Right lung (tissue), 10 donors: Measurements from ENCODE around the gene GALK2. TPM values are rescaled to one million over a fixed set of nuclear protein-coding genes. Genes with fewer than 3 reads are reported as not detected.

Source experiments
- DNase-seq, 2 donors: peaks; one replicate each; pipeline ENCODE4 v3.0.0-alpha.2; 2013
- long read RNA-seq, 8 donors: transcript quantifications; one replicate each; lab custom pipeline, GENCODE V29; 2026
- polyA plus RNA-seq, 5 donors: library from polyadenylated mRNA; unstranded; fragments of 120-200 nt; gene quantifications; one replicate each; pipeline versions ENCODE4 v1.2.1 to v1.2.3, GENCODE V29; 2013; ENCODE audit warnings: inconsistent platforms in 1 of 5, low replicate concordance in 1 of 5; ENCODE audit not compliant: insufficient read length in 5 of 5, insufficient read depth in 1 of 5

Gene GALK2
- 10 to 100 TPM; 22.2 to 26.4 (median 25.4) TPM for polyA plus RNA-seq
- long read RNA-seq, donor 1, full-length matches to known transcripts = 1 of 7 reads
- long read RNA-seq, donor 1, partial matches to known transcripts = 6 of 7 reads
- long read RNA-seq, donor 1, other reads (novel, unspliced or antisense) = 0 of 7 reads
- long read RNA-seq, donor 2, full-length matches to known transcripts = 4 of 4 reads
- long read RNA-seq, donor 2, partial matches to known transcripts = 0 of 4 reads
- long read RNA-seq, donor 2, other reads (novel, unspliced or antisense) = 0 of 4 reads
- long read RNA-seq, donor 3 = 0 reads
- long read RNA-seq, donor 4, full-length matches to known transcripts = 2 of 2 reads
- long read RNA-seq, donor 4, partial matches to known transcripts = 0 of 2 reads
- long read RNA-seq, donor 4, other reads (novel, unspliced or antisense) = 0 of 2 reads
- long read RNA-seq, donor 5, full-length matches to known transcripts = 3 of 3 reads
- long read RNA-seq, donor 5, partial matches to known transcripts = 0 of 3 reads
- long read RNA-seq, donor 5, other reads (novel, unspliced or antisense) = 0 of 3 reads
- long read RNA-seq, donor 6, partial matches to known transcripts = 0 of 2 reads
- long read RNA-seq, donor 6, other reads (novel, unspliced or antisense) = 0 of 2 reads
- long read RNA-seq, donor 7, full-length matches to known transcripts = 4 of 11 reads
- long read RNA-seq, donor 7, partial matches to known transcripts = 7 of 11 reads
- long read RNA-seq, donor 7, other reads (novel, unspliced or antisense) = 0 of 11 reads
- long read RNA-seq, donor 8, full-length matches to known transcripts = 1 of 1 reads
- long read RNA-seq, donor 8, partial matches to known transcripts = 0 of 1 reads
- long read RNA-seq, donor 8, other reads (novel, unspliced or antisense) = 0 of 1 reads

- peak; percentile 73 to 80 for DNase-seq
These were observed at the start of gene GALK2 for GRCh38 chr15:49169880-49170597. Gene GALK2, plus strand, starts transcription at chr15:49170247. Its CDS starts 76 bp downstream, at chr15:49170323.

GRCh38 chr15:49120832-49121231, 49.2 kb upstream of the GALK2 start:
- DNase-seq = no peak

- DNase-seq = no peak
These were observed 48.1 kb upstream of the GALK2 start for GRCh38 chr15:49121901-49122300.

DNA sequence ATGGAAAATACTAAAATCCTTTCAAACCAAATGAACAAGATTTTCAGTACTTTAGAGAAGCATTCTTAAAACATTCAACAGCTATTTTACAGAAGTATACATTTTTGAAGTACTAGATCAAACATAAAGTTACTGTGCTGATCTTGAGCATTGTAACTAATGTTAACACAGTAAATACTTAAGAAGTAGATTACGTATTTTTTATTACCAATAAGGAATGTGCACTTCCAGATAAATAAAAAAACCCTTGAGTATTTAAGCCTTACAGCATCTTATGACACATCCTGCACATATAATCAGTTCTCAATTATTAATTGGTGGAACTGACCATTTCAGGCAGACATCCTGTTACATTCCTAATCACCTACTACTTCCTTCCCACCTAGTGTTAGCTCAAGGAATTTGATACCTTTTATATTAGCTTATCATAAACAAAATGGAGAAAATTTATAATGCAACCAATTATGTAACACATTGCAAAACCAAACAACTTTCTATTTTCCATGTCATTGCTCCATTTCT, 47.4 kb upstream of the GALK2 start:
- DNase-seq = no peak

- DNase-seq = no peak
These were observed 45.7 kb upstream of the GALK2 start for GRCh38 chr15:49124371-49124770.

GRCh38 chr15:49131403-49131802, 38.6 kb upstream of the GALK2 start:
- DNase-seq = no peak

- DNase-seq = no peak
These were observed 35.2 kb upstream of the GALK2 start for GRCh38 chr15:49134683-49135341.

DNA sequence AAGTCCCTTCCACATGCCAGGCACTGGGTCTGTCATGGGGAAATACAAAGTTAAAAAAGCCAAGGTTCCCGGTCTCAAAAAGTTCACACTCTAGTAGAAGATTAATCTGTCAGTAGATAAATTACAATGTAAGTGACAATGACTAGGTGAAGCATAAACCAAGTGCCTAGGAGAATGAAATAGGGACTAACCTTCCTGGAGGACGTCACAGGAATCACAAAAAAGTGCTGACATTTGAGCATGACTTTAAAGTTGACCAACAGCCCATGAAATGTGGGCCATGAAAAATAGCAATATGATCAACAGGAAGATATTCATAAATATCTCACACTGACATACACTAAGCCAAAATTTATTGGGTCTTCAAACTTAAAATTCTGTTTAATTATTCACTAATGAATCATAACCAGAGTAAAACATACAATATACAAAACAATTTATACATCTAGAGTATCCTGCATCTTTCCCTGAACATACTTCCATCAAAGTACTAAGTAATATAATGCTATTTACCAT, 34.6 kb upstream of the GALK2 start:
- DNase-seq = no peak

GRCh38 chr15:49135911-49136310, 34.1 kb upstream of the GALK2 start:
- no peak for DNase-seq

DNA sequence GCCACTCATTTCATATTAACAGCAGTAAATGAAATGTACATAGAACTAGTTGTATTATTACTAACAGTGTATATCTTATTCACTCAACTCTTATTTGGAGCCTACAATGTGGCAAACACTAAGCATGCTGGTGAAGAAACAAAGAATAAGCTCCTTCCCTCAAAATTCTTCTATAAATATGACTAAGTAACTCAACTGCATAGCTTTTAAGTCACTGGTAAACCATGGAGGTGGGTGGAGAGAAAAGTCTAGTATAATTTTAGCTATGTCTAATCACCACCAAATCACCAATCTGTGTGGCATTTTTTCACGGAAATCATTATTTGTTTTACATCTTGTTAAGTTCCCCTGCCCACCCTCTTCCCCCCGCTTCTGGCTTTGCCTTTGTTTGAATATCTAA, 32.2 kb upstream of the GALK2 start:
- DNase-seq = no peak

- DNase-seq = peak in 1 of 2 donors; percentile 45
These were observed 24.1 kb upstream of the GALK2 start for GRCh38 chr15:49145651-49146609.

DNA sequence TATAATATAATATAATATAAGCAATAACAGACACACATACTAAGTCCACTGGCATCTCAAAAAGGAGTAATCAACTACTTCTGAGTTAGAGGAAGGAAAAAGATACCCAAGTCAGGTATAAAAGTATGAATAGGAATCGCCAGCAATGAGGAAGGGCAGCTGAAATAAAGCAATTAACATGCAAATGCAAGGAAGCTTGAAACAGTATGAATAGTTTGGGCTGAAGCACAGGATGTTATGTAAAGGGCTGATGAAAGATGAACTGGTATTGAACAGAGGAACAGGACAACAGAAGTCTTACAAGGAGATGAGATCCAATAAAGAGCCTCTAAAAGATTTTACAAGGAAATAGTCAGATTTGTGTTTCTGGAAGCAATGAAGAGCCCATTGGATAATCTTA, 21.7 kb upstream of the GALK2 start:
- DNase-seq = no peak

- DNase-seq = no peak
These were observed 21.3 kb upstream of the GALK2 start for GRCh38 chr15:49148727-49149126.

DNA sequence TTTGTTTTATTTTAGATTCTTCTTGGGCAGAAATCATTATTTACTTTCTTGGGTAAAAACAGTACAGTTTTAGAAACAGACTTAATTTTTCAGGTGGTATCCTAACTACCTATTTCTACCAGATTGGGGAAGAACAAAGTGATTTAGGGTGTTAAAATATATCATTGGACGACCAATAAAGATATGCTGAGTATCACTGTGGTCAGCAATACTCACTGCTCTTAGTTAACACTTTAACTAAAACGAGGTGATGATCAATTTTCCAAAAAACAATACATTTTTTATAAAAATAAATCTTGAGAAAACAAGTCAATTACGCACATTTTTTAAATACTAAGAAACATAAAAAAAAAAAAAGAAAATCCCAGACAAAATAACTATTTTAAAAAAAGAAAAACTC, 18.2 kb upstream of the GALK2 start:
- no peak for DNase-seq

GRCh38 chr15:49152552-49153312, 17.3 kb upstream of the GALK2 start:
- no peak for DNase-seq

GRCh38 chr15:49154359-49154758, 15.7 kb upstream of the GALK2 start:
- DNase-seq = no peak

- no peak for DNase-seq
These were observed 15.3 kb upstream of the GALK2 start for GRCh38 chr15:49154799-49155109.

DNA sequence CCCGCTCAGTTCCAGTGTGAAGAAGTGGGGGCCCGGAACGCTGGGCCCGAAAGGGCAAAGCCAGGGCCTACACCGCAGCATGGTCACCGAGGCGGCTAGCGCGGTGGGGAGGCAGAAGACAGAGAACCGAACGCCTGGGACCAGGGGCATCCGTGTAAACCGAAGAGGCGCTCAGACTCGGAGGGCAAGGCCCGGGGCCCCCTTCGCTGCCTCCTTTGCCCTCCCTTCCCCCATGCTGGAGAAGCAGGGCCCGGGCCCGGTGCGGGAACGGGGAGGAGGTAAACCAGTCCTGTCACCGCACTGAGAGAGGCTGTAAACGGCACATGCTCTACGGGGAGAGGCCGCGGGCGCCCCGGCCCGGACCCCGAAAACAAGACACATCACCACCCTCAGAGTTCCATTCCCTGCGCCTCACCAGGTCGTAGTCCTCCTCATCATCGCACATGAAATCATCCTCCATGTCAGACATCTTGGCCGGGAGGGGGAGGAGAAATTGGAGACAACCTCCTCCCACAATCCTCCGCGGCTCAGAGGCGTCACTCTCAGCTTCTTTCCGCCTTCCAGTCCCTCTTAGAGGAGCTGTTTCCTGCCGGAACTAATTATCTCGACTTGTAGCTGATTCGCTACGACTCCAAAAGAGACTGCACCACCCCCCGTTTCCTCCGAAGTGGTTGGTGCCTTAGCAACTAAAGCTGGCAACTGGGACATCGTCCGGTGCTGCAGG, 14.8 kb upstream of the GALK2 start, which contains the start of gene COPS2:
COPS2 (minus strand) TSS at position 490 of the 724 bp plus-strand sequence; CDS start at position 469, 21 bp downstream.
- peak; percentile 95 to 98 for DNase-seq
